Thyroid gland (tissue), 4 donors: Measurements from ENCODE around the gene FAM124A. TPM values are rescaled to one million over a fixed set of nuclear protein-coding genes. Genes with fewer than 3 reads are reported as not detected.

ENCODE experiments used
- DNase-seq, 2 donors: peaks; one replicate each; pipeline ENCODE4 v3.0.0-alpha.2; 2019
- H3K27ac ChIP-seq, 3 donors: fragments of 200-600 bp; sonication (generic); 1 replicate in 2 of 3; 2 replicates in 1 of 3; pipeline ENCODE4 v1.5.1; 2016 to 2019; ENCODE audit warnings: mild to moderate bottlenecking in 1 of 3, moderate library complexity in 1 of 3
- H3K27me3 ChIP-seq: fragments of 200-600 bp; sonication (generic); one replicate; pipeline ENCODE4 v1.5.1; 2019
- H3K36me3 ChIP-seq, 2 donors: fragments of 200-600 bp; sonication (generic); one replicate each; pipeline ENCODE4 v1.5.1; 2016 to 2019
- H3K4me1 ChIP-seq, 2 donors: fragments of 200-600 bp; sonication (generic); one replicate each; pipeline ENCODE4 v1.5.1; 2017 to 2019
- H3K4me3 ChIP-seq, 3 donors: fragments of 200-600 bp; sonication (generic); replicated peaks in 1 of 3; 1 replicate in 2 of 3; 2 replicates in 1 of 3; pipeline ENCODE4 v1.5.1; 2016; ENCODE audit warnings: mild to moderate bottlenecking in 1 of 3
- H3K9me3 ChIP-seq: fragments of 200-600 bp; sonication (generic); one replicate; pipeline ENCODE4 v1.5.1; 2017
- CTCF ChIP-seq, 6 experiments: fragments of 200-600 bp in 3 of 6; fragments of 450-650 bp in 3 of 6; sonication (generic) in 3 of 6; IDR thresholded peaks; one replicate each; pipeline ENCODE4 v1.5.1; 2016 to 2019; ENCODE audit warnings: antibody characterized with exemption in 6 of 6, mild to moderate bottlenecking in 2 of 6, inconsistent platforms in 1 of 6, moderate library complexity in 1 of 6
- POLR2A ChIP-seq, 2 donors: fragments of 450-650 bp; IDR thresholded peaks; one replicate each; pipeline ENCODE4 v1.6.1; 2017; ENCODE audit warnings: antibody characterized with exemption in 2 of 2, mild to moderate bottlenecking in 2 of 2, moderate library complexity in 1 of 2
- WGBS, 2 donors: methylation state at CpG; one replicate each; pipeline ENCODE4 v1.1.5; 2017; 5-methylcytosine and 5-hydroxymethylcytosine counted together
- intact Hi-C: fragments of 100-400 bp; cut with DNase I; formaldehyde crosslinking; loops from one replicate; pipeline ENCODE4 v1.15.1; 2023
- total RNA-seq, 4 donors: library from RNA; depleted of rRNA; stranded (reverse); fragments of >200 nt; gene quantifications; one replicate each; pipeline ENCODE4 v1.2.3, GENCODE V29; 2016

The FAM124A gene
- total RNA-seq, 4 donors from 2014 or later = 9.1 to 11.4 (median 9.4) TPM

GRCh38 chr13:51317262-51317661 is 95.1 kb downstream of the FAM124A start:
- H3K4me3 ChIP-seq = no peak overlapping the region
- H3K36me3 ChIP-seq = no peaks in the 10 kb centered on the region
- H3K27ac ChIP-seq = no peak overlapping the region
- intact Hi-C loops = no loop called here
- no peaks in the 10 kb centered on the region for H3K9me3 ChIP-seq
- no peak for DNase-seq
- 95% methylated on average over 1 of the region's 1 CpG for WGBS, 2 donors
- no peaks in the 10 kb centered on the region for H3K27me3 ChIP-seq
- no peak for TF ChIP-seq CTCF (IDR thresholded peaks at IDR 0.05)
- TF ChIP-seq POLR2A (IDR thresholded peaks at IDR 0.05) = no peak
- peaks cover 0 to 4% of the 10 kb centered on the region in 2 donors for H3K4me1 ChIP-seq

- WGBS, 2 donors = 96 to 100% methylated on average over 2 of the region's 2 CpGs
- H3K4me3 ChIP-seq = no peak overlapping the region
- H3K27ac ChIP-seq = no peak overlapping the region
- no peaks in the 10 kb centered on the region for H3K27me3 ChIP-seq
- no peak for DNase-seq
- H3K4me1 ChIP-seq = peaks cover 0 to 4% of the 10 kb centered on the region in 2 donors
- H3K9me3 ChIP-seq = no peaks in the 10 kb centered on the region
- intact Hi-C loops = no loop called here
- no peaks in the 10 kb centered on the region for H3K36me3 ChIP-seq
- TF ChIP-seq POLR2A (IDR thresholded peaks at IDR 0.05) (no peak), CTCF (IDR thresholded peaks at IDR 0.05) (no peak)
Measured at GRCh38 chr13:51318015-51318414, 95.8 kb downstream of the FAM124A start.

GRCh38 chr13:51318876-51319275 is 96.7 kb downstream of the FAM124A start:
- intact Hi-C loops = no loop called here
- Histone ChIP-seq H3K9me3 (no peaks in the 10 kb centered on the region), H3K27me3 (no peaks in the 10 kb centered on the region), H3K4me1 (peaks cover 0 to 4% of the 10 kb centered on the region in 2 donors), H3K4me3 (no peak overlapping the region), H3K36me3 (no peaks in the 10 kb centered on the region), H3K27ac (no peak overlapping the region)
- no peak for DNase-seq
- TF ChIP-seq POLR2A (IDR thresholded peaks at IDR 0.05) (no peak), CTCF (IDR thresholded peaks at IDR 0.05) (no peak)
- 96 to 97% methylated on average over 3 of the region's 3 CpGs for WGBS, 2 donors

GRCh38 chr13:51321836-51322235 is 99.6 kb downstream of the FAM124A start:
- no peak overlapping the region for H3K27ac ChIP-seq
- no peak overlapping the region for H3K4me3 ChIP-seq
- no peak for DNase-seq
- WGBS, 2 donors = 79 to 85% methylated on average over 2 of the region's 2 CpGs
- H3K27me3 ChIP-seq = no peaks in the 10 kb centered on the region
- intact Hi-C loops = no loop called here
- no peaks in the 10 kb centered on the region for H3K9me3 ChIP-seq
- H3K4me1 ChIP-seq = no peaks in the 10 kb centered on the region
- TF ChIP-seq POLR2A (IDR thresholded peaks at IDR 0.05) (no peak), CTCF (IDR thresholded peaks at IDR 0.05) (no peak)
- no peaks in the 10 kb centered on the region for H3K36me3 ChIP-seq

GRCh38 chr13:51322826-51323225 is 100.6 kb downstream of the FAM124A start:
- TF ChIP-seq POLR2A (IDR thresholded peaks at IDR 0.05) (no peak), CTCF (IDR thresholded peaks at IDR 0.05) (no peak)

More at GRCh38 chr13:51322826-51323225, 100.6 kb downstream of the FAM124A start:
- Histone ChIP-seq H3K4me1 (no peaks in the 10 kb centered on the region), H3K36me3 (no peaks in the 10 kb centered on the region), H3K4me3 (no peak overlapping the region), H3K9me3 (no peaks in the 10 kb centered on the region), H3K27ac (no peak overlapping the region), H3K27me3 (no peaks in the 10 kb centered on the region)
- WGBS, 2 donors = 81 to 91% methylated on average over 3 of the region's 3 CpGs
- DNase-seq = no peak
- intact Hi-C loops = no loop called here
